Measurements from ENCODE around the gene CCSER1. TPM values are rescaled to one million over a fixed set of nuclear protein-coding genes. Genes with fewer than 3 reads are reported as not detected.

Gene CCSER1
- total and polyA plus RNA-seq, 2 of the 8 experiments (the other 6 are each of a cell fraction or from before 2014, with no cell fraction given), result 0.26 to 0.84 TPM

- TF ChIP-seq CHD7 (IDR thresholded peaks at IDR 0.05; ENCODE audit: insufficient replicate concordance, low read length) (no peak), SP4 (IDR thresholded peaks at IDR 0.05; ENCODE audit: low read length) (no peak), FOSL1 (IDR thresholded peaks at IDR 0.05; ENCODE audit: insufficient read depth, low read depth, low read length) (no peak), YY1 (IDR thresholded peaks at IDR 0.05; ENCODE audit: low read depth, low read length) (no peak), EP300 (IDR thresholded peaks at IDR 0.05; ENCODE audit: borderline replicate concordance in 1 of 2, low read depth in 2 of 2, low read length in 2 of 2) (no peak), SAP30 (IDR thresholded peaks at IDR 0.05; ENCODE audit: insufficient read depth, insufficient replicate concordance, low read length) (no peak)
Measured at GRCh38 chr4:90425893-90426292, 298.7 kb downstream of the CCSER1 start (continued).
